Stromal cell of bone marrow (primary cell): ENCODE data around the gene CABP7.

Experiments
- DNase-seq: peaks from one replicate; pipeline ENCODE4 v3.0.0-alpha.2; 2012; ENCODE audit warnings: low read depth

CABP7 gene

DNA sequence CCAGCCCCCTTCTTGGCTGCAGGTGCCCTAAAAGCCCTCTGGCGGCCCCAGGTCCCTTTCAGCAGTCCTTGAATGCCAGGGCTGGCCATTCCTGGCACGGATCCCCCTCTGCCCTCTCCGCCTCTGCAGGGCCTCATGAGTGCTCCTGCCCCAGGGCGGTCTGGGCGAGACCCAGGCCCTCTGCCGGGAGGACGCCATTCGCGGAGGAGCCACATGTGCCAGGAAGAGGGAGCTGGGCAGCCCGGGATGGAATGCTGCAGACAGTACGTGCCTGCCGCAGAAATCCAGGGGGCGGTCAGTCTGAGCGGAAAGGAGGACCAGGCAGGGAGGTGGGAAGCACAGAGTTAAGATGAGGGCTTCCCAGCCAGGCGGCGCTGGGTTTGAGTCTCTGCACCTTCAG lies 2.8 kb downstream of the CABP7 start:
- DNase-seq, result no peak

DNA sequence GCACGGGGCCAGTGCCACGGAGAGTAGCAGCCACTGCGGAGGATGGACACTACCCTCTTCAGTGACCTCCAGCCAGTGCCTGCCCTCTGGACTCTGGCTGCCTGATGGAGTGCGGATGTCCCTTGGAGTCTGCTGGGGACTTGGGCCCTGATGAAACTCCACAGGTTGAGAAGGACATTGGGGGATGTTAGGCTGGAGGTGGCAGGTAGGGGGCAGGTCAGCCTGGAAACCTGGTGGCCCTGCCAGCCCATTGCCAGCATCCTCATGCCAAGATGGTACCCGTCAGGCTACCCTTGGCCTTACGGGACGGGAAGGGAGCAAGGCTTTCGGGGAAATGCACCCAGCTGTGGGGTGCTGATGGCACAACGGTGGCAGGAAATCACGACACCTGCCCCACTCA lies 4.0 kb downstream of the CABP7 start:
- DNase-seq, result no peak

DNA sequence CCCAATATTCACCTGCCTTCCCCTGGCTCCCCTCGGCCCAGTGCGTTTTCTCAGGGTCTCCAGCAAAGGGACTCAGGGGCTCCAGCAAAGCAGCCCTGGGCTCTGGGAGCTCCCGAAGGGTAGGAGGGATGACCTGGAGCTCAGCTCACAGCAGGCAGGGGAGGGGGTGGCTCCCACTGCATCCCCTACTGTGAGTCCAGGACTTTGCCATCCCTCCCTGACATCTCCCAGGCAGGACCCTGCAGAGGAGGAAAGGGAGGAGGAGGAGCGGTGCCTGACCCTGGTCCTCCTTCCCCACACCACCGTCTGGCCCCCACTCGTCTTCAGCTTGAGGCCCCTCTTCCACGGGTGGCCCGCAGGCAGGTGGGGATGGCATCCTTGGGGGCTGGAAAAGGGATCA lies 5.0 kb downstream of the CABP7 start:
- no peak for DNase-seq

DNA sequence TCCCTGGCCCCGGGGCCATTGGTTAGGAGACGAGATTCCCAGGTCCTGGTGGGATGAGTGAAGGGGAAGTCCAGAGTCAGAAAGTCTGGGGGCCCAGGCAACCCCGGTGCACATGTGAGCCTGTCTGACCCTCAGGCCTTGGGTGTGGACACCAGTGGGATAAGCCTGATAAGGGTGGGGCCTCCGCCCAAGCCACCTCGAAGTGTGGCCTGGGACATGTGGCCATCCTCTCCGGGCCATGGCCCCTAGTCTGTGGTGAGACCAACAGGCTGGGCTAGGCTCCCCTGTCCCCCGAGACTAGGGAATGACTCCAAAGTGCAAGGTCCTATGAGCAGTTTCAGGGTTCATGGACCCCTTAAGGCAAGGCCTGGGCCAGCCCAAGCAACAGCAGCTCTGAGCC lies 6.3 kb downstream of the CABP7 start:
- no peak for DNase-seq

DNA sequence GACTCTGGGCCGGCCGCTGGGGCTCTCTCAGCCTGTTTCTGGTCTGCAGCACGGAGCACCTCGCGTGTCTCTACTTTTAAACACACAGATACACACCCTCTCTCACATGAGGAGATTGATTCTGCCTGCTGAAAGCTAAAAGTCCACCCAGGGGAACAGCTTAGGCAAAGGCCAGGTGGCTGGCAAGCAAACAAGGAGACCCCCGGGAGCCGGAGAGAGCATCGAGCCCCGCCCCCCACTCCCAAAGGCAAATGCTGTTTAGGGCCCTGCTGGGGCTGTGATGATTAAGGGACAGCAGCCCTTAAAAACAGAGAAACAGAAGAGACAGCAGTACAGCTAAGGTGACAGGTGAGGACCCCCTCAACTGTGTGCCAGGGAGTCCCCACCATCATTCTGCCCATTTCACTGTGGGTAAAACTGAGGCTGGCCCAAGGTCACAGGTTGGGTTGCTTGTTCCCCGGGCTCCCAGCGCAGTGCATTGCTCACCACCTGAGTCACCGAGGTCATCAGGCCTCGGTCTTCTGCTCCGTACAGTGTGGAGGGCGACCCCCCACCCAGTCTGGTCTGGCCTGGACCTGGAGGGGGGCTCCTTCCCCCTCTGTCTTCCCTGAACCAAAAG lies 6.8 kb downstream of the CABP7 start:
- no peak for DNase-seq

DNA sequence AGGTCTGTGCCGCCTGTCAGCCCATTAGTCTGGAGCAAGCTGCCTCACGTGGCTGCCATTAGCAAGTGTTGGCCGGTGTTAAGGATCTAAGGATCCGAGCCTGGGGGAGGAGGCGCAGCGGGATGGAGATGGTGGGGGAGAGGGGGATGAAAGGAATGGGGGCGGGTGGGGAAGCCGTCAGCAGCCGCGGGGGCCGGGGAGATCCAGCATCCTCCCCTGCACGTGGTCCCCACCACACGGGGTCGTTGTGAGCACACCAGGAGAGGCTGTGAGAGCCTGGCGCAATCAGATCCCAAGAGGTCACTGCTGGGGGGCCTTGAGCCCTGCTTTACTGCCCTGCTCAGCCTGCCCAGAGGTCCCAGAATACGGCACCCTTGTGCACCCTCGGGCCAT lies 7.3 kb downstream of the CABP7 start:
- DNase-seq, result peak; percentile 13

DNA sequence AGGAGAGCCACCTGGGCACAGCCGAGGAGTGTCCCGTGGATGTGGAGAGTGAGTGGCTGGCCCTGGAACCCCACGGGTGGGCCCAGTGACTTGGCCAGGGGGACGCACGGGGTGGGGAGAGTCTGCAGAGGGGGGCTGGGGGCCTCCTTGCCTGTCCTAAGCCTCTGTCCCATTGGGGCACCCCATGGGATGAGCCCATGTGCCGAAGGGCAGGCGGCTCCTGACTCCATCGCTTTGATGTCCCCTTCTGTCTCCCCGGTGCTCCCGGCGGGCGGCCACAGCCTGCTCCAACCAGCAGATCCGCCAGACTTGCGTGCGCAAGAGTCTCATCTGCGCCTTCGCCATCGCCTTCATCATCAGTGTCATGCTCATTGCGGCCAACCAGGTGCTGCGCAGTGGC lies 9.4 kb downstream of the CABP7 start:
- DNase-seq, result no peak

DNA sequence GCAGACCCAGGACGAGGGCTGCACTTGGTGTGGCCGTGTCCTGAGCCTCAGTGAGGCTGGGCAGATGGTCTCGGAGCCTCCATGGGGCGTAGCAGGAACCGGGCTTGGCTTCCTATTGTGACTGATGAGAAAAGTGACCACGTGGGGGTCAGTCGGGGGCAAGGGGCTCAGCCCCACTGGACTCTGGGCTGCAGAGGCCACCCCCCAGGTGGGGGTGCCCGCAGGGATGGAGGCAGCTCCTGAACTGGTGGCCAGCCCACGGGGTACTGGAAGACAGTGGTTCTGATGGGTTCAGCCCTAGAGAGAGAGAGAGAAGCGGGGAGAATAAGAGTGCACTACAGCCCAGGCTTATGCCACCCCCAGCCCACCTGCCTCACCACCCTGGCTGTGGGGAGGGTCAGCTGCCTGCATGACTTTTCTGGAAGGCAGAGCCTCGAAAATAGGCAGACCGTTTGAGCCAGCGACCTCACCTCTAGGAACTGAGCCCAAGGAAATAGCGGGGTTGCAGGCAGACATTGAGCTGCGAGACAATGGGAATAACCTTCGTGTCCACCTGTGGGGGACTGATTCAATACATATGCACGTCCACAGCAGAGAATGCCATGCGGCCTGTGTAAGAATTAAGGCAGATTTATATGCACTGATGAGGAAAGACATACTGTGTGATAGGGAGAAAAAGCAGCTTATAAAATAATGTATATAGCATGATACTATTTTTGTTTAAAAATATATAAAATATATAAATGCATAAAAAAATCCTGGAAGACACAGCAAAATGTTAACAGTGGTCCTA lies 11.5 kb downstream of the CABP7 start:
- DNase-seq, result no peak

DNA sequence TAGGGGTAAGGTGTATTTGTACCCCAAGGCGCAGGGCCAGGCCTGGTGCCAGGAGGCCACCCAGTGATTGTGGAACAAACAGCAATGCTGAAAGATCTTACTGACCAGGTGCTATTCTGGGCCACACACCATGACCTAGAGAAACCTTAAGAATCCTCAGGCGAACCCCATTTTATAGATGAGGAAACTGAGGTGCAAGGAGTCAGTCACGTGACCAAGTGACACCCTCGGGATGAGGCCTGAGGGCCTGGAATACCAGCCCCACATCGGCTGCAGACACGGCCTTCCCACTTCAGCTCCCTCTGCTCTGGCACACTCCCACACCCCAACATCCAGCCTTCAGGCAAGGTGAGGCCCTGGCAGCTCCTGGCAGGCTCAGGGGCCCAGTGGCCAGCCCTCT lies 13.1 kb downstream of the CABP7 start:
- no peak for DNase-seq

DNA sequence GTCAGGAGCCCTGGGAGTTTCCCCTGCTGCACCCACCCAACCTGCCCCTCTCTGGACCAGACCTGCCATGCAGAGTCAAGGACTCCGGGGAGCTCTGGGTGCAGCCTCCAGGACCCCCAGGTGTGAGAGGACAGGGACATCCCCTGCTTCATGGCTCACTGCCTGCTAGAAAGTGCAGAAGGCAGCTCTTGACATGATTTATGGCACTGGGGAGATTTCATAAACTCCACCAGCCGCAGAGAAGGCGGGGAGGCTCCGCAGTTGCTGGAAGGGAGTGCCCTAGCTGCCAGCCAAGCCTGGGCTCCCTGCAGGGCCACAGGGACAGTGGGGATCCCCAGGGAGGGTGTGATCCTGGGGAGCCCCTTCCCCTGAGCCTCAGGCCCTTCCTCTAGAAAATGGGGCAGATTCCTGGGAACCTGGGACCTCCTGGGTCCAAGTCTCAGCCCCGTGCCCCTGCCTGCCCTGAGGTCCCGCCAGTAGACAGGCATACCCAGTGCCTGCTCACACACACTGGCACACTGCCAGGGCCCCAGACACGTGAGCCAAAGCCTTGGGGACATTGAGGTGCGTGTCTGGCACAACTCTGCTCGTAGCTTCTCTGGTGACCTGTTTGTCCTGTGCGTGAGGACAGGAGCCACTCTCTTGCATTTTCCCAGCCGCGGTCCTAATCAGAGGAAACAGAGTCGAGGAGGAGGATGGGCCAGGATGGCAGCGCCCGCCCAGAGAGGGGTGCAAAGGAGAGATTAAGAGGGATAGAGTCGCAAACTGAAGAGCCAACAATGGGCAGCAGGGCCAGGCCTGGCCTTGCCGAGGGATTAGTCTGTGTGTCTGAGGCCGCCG lies 13.8 kb downstream of the CABP7 start:
- DNase-seq, result no peak

DNA sequence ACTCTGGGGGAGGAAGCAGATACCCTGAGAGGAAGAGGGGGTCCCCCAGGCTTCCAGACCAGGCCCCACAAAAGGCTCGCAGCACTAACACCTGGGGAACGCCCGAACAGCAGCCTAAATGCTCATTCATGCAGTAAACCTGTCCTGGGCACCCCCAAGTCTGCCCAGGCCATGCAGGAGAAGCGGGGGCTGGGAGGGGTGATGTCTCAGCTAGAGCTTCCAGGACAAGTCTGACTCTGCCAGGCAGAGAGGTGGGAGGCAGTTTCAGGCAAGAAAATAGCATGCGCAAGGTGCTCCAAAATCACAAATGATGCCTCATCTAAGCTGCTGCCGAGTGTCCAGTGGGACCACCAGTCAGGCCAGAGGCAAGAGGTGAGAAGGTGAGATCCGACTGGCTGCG lies 14.6 kb downstream of the CABP7 start:
- DNase-seq, result no peak

DNA sequence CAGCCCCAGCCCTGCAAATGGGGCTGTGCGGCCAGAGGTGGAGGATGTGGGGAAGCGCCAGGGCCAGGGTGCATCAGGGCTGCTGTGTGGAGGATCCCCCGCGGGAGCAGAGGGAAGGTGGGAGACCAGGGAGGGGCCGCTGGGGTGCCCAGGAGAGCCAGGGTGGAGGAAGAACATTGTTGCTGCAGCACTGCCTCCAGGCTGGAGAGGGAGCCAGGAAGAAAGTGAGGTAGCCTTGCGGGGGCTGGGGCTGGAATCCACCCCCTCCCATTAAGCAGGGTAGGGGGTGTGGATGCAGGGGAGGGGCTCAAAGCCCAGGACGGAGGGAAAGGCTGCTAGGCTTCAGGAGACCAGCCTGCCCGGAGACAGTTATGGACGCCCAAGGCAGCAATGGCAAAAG lies 15.0 kb downstream of the CABP7 start:
- DNase-seq, result no peak

DNA sequence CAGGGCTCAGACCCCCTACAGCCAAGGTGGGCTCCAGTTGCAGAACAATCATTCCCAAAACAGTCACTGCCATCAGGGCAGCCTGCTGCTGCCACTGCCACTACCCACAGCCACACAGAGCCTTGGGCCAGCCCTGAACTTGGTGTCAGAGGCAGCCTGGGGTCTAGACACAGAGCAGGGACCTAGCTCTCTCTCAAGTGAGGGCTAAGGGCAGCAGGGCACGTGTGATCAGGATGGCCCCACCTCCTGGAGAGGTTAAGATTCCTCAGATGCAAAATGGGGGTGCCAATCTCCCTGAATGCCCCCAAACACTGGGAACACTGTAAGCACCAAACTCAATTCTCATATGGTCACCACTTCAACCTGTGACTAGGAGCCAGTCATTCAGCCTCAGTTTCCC lies 15.6 kb downstream of the CABP7 start:
- no peak for DNase-seq

DNA sequence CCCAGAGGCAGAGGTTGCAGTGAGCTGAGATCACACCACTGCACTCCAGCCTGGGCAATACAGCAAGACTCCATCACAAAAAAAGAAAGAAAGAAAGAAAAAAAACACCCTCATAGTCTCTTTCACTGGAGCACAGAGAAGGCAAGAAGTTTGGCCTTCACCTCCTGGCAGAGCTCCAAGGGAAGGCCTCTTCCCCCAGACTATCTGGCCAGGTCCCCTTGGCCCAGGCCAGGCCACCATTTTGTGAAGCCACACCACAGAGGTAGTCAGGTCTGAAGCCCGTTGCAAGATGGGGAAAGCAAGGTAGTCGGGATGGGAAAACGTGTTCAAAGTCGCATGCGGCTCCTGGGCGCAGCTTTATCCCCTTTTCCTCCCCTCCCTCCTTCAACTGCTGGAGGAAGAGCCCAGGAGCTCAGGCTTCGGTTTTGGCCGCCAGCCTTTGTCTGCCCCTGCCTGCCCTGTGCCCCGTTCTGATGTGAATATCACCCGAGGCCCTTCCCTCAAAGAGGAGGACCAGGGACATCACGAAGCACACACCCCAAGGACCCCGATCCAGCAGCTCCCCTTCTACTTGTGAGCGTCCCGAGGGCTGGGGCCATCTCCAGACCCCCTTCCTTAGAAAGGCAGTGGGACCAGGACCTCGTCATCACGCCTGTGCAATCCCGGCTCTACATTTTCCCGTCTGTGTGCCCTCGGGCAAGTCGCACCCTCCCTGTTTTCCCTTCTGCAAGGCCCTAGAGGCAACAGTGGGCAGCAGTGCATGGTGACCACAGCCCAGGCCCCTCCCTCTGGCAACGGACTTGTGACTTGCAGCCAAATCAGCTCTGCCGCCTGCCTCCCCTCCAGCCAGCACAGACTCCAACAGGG lies 17.7 kb downstream of the CABP7 start:
- DNase-seq, result no peak

DNA sequence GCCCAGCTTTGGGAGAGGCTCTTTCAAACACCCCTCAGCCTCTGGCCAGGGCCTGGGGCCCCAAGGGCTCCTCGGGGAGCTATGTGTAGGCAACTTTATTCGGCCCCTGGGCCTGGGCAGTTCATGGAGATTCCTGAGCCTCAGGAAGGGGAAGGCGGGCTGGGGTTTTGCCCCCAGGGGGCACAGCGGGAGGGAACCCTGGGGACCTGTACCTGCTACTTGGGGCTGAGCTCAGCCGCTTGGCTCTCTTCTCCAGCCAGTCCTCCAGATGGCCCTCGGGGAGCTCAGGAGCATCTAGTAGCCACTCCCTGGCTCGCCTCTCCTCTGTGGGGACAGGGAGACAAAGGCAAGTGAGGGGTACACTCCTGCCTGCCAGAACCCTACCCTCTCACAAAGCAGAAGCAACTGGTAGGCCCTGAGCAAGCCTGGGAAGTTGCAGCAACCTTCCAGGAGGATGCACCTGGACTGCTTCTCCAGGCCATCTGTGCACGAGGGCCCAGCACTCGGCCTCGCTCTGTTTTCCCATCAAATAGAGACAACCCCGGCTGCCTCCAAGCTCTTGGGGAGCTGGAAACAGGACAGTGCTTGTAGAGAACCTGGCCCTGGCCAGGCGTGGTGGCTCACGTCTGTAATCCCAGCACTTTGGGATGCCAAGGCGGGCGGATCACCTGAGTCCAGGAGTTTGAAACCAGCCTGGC lies 18.5 kb downstream of the CABP7 start:
- DNase-seq, result no peak

DNA sequence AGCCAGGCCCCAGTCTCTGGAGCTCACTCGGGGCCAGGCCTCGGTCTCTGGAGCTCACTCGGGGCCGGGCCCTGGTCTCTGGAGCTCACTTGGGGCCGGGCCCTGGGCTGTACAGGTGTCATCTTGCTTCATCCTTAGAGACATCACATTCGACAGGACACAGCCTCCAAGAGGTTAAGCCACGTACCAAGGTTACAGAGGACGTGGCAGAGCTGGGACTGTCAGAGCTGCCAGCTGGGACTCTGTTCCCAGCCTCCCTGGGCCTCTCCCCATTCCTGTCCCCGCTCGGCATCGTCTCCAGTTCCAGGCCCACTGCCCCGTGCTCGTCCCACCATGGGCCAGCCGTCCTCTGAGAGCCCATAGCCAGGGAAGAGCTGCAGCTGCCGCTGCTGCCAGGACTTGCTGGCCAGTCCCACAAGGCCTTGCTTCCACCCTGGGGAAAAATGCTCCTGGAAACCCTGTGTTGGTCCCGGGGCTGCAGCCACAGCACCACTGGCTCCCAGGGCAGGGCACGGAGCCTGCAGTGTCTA lies 19.6 kb downstream of the CABP7 start:
- no peak for DNase-seq

DNA sequence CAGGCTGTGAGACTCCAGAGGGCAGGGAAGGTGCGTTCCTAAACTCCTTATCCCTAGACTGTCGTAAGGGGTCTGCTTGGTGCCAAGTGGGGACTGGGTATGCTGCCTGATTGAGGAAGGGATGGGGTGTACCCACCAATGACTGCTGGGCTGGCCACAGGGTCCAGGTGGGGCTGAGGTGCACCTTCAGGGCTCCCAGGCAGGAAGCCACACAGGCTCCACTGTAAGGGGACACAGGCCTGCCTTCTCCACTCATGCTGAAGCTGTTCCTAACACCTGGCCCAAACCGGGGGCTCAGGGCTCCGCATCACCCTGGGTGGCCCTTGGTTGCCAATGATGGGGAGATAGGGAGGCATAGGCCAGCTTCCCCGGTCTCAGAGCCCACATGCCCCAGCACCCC lies 20.4 kb downstream of the CABP7 start:
- no peak for DNase-seq

DNA sequence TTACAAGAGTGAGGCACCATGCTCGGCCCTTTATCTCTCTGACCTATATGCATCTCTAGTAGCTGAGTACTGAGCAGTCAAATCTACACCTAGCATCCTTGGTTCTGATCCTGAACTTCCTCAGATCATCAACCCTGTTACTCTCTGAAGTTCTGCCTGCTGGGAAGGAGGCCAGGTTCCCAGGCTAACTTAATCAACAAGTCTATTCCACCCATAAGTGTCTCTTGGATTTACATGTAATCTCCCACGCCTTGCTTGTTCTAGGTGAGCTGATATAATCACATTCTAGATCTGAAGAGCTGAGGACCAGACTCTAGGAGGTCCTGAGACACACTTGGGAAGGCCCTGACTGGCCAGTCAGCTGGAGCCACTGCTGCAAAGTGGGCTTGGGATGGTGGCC lies 22.1 kb downstream of the CABP7 start:
- DNase-seq, result no peak

DNA sequence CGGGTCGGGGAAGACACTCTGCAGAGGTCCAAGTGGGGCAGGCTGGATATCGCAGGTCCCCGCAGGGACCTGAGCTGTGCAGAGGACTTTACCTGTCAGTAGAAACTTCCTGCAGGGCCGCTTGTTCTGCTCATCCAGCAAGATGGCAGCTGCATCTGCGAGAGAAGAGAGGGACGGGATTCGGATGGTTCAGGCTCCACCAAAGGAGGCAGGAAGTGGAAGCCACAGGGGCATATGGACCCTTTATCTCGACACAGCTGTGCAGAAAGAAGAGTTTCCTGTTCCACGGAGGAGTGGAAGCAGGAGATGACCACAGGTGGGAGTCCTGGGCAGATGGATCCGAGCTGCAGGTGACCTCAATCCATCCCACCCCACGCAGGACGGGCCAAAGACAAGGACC lies 22.5 kb downstream of the CABP7 start:
- DNase-seq, result no peak

DNA sequence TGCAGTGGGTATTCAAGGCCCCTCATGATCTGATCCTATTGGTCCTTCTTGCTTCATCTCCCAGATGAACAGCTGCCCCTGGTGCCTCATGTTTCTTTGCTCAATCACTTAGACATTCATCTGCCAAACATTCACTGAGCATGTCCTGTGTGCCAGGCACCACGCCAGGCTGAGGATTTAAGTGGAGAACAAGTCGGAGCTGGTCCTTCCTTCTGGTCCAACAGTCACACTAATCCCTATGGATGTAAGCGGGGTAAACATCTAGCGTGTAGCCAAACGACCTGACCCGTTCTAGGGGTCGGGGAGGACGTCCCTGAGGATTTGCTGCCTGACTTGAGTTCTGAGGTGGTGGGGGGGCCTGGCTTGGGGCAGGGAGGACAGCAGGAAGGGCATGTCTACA lies 25.1 kb downstream of the CABP7 start:
- peak; percentile 81 for DNase-seq

DNA sequence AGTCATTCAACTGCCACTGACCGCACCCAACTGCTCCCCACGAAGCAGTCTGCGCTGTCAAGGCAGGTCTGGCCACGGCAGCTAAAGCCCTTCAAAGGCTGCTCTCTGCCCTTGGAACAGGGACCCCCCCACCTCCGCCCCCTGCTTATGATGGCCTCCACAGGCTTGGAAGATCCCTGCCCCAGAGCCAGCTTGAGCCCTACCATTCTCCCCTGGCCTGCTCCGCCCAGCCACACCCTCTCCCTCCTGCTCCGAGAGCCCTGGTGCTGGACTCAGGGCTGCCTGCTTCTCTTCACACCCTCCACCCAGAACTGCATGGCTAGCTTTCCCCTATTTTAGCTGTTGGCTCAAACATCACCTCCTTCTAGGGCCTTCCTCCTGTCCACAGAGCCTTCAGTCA lies 28.0 kb downstream of the CABP7 start:
- no peak for DNase-seq
